ENCODE results near the gene SEC14L2. TPM values are rescaled to one million over a fixed set of nuclear protein-coding genes. Genes with fewer than 3 reads are reported as not detected.
A peak's percentile ranks its signal among the peaks of the same experiment; 100 is the strongest.
"Not testable (repeated sequence)": the region's sequence is repeated elsewhere in the genome, so short reads cannot be mapped to it uniquely, and the experiment has no call there.

SEC14L2 gene
- total RNA-seq, 1 donor from 2014 or later, result 8.1 TPM

GRCh38 chr22:30426388-30427353 is 29.9 kb downstream of the SEC14L2 start:
- DNase-seq (ENCODE audit: low read depth in 2 of 2), result peak; percentile 82 to 88

- no peak for DNase-seq (ENCODE audit: low read depth in 2 of 2)
Observed at GRCh38 chr22:30427871-30428270, 31.1 kb downstream of the SEC14L2 start.

- no peak for DNase-seq (ENCODE audit: low read depth in 2 of 2)
Observed at GRCh38 chr22:30429887-30430286, 33.1 kb downstream of the SEC14L2 start.

GRCh38 chr22:30430933-30431332 is 34.1 kb downstream of the SEC14L2 start:
- DNase-seq (ENCODE audit: low read depth in 2 of 2), result no peak

- DNase-seq (ENCODE audit: low read depth in 2 of 2), result no peak
Observed at GRCh38 chr22:30432096-30432495, 35.3 kb downstream of the SEC14L2 start.

- no peak for DNase-seq (ENCODE audit: low read depth in 2 of 2)
Observed at GRCh38 chr22:30432520-30432919, 35.7 kb downstream of the SEC14L2 start.

- no peak for DNase-seq (ENCODE audit: low read depth in 2 of 2)
Observed at GRCh38 chr22:30433227-30433626, 36.4 kb downstream of the SEC14L2 start.

- DNase-seq (ENCODE audit: low read depth in 2 of 2), result no peak
Observed at GRCh38 chr22:30433773-30434172, 37.0 kb downstream of the SEC14L2 start.

- DNase-seq (ENCODE audit: low read depth in 2 of 2), result no peak
Observed at GRCh38 chr22:30434843-30435242, 38.0 kb downstream of the SEC14L2 start.

- DNase-seq (ENCODE audit: low read depth in 2 of 2), result peak in 1 of 2 donors; percentile 68
Observed at GRCh38 chr22:30435674-30436126, 38.9 kb downstream of the SEC14L2 start.

GRCh38 chr22:30436196-30436595 is 39.4 kb downstream of the SEC14L2 start:
- no peak for DNase-seq (ENCODE audit: low read depth in 2 of 2)

GRCh38 chr22:30438559-30438958 is 41.7 kb downstream of the SEC14L2 start:
- DNase-seq (ENCODE audit: low read depth in 2 of 2), result no peak

- DNase-seq (ENCODE audit: low read depth in 2 of 2), result no peak
Observed at GRCh38 chr22:30439226-30439625, 42.4 kb downstream of the SEC14L2 start.

- DNase-seq (ENCODE audit: low read depth in 2 of 2), result no peak
Observed at GRCh38 chr22:30439836-30440235, 43.0 kb downstream of the SEC14L2 start.

- no peak for DNase-seq (ENCODE audit: low read depth in 2 of 2)
Observed at GRCh38 chr22:30441088-30441487, 44.3 kb downstream of the SEC14L2 start.

GRCh38 chr22:30444632-30445437 is 48.0 kb downstream of the SEC14L2 start:
- peak; percentile 61 to 73 for DNase-seq (ENCODE audit: low read depth in 2 of 2)

- DNase-seq (ENCODE audit: low read depth in 2 of 2), result no peak
Observed at GRCh38 chr22:30445438-30446145, 48.8 kb downstream of the SEC14L2 start.

- no peak for DNase-seq (ENCODE audit: low read depth in 2 of 2)
Observed at GRCh38 chr22:30447656-30448055, 50.8 kb downstream of the SEC14L2 start.

- not testable (repeated sequence) for DNase-seq (ENCODE audit: low read depth in 2 of 2)
Observed at GRCh38 chr22:30451488-30451887, 54.7 kb downstream of the SEC14L2 start.

GRCh38 chr22:30452861-30453260 is 56.0 kb downstream of the SEC14L2 start:
- DNase-seq (ENCODE audit: low read depth in 2 of 2), result no peak

- DNase-seq (ENCODE audit: low read depth in 2 of 2), result peak in 1 of 2 donors; percentile 14
Observed at GRCh38 chr22:30453731-30454510, 57.1 kb downstream of the SEC14L2 start.
